Effector memory CD4-positive, alpha-beta T cell (primary cell): ENCODE measurements around the gene DTNB.

Experiments
- DNase-seq, 3 donors: peaks; one replicate each; pipeline ENCODE4 v3.0.0-alpha.2; 2020
- H3K27ac ChIP-seq: 2 replicates; pipeline ENCODE4 v1.7.0; 2013; ENCODE audit warnings: mild to moderate bottlenecking, low read length, moderate library complexity; ENCODE audit not compliant: insufficient read depth, poor library complexity, severe bottlenecking
- H3K27me3 ChIP-seq: replicated peaks from 2 replicates; pipeline ENCODE4 v1.7.0; 2013; ENCODE audit warnings: mild to moderate bottlenecking, low read length; ENCODE audit not compliant: insufficient read depth, control insufficient read depth, poor library complexity, severe bottlenecking
- H3K36me3 ChIP-seq: 2 replicates; pipeline ENCODE4 v1.7.0; 2013; ENCODE audit warnings: mild to moderate bottlenecking, low read length, moderate library complexity; ENCODE audit not compliant: control insufficient read depth, insufficient read depth
- H3K4me1 ChIP-seq: 2 replicates; pipeline ENCODE4 v1.7.0; 2013; ENCODE audit warnings: low read length, mild to moderate bottlenecking; ENCODE audit not compliant: control insufficient read depth, insufficient read depth, poor library complexity, severe bottlenecking
- H3K4me3 ChIP-seq: 2 replicates; pipeline ENCODE4 v1.7.0; 2013; ENCODE audit warnings: low read length, low read depth, mild to moderate bottlenecking; ENCODE audit not compliant: insufficient read depth, poor library complexity, severe bottlenecking
- H3K9me3 ChIP-seq: 2 replicates; pipeline ENCODE4 v1.7.0; 2013; ENCODE audit warnings: mild to moderate bottlenecking, low read length, moderate library complexity; ENCODE audit not compliant: control insufficient read depth

The DTNB gene

DNA sequence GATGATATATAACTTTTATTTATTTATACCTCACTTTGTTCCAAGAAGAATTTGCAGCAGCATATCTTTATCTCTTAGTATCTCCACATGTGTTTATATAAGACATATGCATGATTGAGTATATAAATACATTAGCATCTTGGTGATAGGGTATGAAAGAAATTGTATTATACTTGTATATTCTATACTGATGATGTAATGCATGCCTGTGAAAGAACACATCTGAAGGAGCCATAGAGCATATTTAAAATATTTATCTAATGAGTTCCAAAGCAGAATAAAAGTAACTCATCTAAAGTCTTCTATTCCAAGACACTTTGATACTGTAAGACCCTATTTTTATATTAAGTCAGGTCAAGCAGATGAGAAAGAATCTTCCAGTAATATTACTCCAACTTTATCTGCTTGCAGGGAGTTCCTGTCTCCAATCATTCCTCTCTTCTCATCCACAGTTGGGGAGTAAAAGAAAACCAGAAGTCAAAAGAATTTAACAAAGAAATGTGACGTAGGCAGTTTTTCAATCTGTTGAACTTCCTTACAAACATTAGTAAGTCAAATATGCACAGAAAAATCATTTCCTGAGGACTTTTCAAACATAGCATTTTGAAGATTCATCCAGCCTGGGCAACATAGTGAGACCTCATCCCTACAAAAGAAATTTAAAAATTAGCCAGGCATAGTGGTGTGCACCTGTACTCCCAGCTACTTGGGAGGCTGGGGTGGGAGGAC is 76.7 kb downstream of the DTNB start:
- DNase-seq = no peak

DNA sequence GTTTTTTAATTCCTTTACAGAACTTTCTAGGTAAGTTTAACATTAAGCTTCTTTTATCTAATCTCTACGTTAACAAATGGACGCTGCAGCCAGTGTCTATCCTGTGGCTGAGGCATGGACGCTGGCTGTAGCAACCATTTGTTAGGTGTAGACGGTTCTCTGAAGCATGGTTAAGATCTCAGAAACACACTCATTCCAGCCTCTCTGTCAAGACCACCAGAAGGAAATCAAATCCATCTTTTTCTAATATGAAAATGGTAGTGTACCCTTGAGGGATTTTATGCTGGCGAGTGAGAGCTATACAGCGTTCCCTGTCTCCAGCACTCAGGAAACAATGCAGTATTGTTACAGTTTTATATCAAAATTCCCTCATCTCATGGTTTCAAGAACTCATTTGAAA is 78.0 kb downstream of the DTNB start:
- Histone ChIP-seq H3K27me3 (no peaks in the 10 kb centered on the region), H3K4me1 (no peaks in the 10 kb centered on the region), H3K4me3 (no peak overlapping the region), H3K9me3 (no peaks in the 10 kb centered on the region), H3K27ac (no peak overlapping the region), H3K36me3 (no peaks in the 10 kb centered on the region)
- no peak for DNase-seq

More for the DNA sequence above, 76.7 kb downstream of the DTNB start:
- Histone ChIP-seq H3K9me3 (no peaks in the 10 kb centered on the region), H3K27ac (no peak overlapping the region), H3K27me3 (no peaks in the 10 kb centered on the region), H3K4me1 (no peaks in the 10 kb centered on the region), H3K4me3 (no peak overlapping the region), H3K36me3 (no peaks in the 10 kb centered on the region)

- Histone ChIP-seq H3K9me3 (no peaks in the 10 kb centered on the region), H3K27me3 (no peaks in the 10 kb centered on the region), H3K27ac (no peak overlapping the region), H3K4me3 (no peak overlapping the region), H3K36me3 (no peaks in the 10 kb centered on the region), H3K4me1 (no peaks in the 10 kb centered on the region)
- no peak for DNase-seq
These were observed 78.4 kb downstream of the DTNB start for GRCh38 chr2:25594991-25595390.

GRCh38 chr2:25592766-25593292 is 80.5 kb downstream of the DTNB start:
- H3K27ac ChIP-seq = no peak overlapping the region
- H3K27me3 ChIP-seq = no peaks in the 10 kb centered on the region
- no peaks in the 10 kb centered on the region for H3K9me3 ChIP-seq
- H3K4me3 ChIP-seq = no peak overlapping the region
- no peaks in the 10 kb centered on the region for H3K4me1 ChIP-seq
- DNase-seq = no peak
- no peaks in the 10 kb centered on the region for H3K36me3 ChIP-seq

DNA sequence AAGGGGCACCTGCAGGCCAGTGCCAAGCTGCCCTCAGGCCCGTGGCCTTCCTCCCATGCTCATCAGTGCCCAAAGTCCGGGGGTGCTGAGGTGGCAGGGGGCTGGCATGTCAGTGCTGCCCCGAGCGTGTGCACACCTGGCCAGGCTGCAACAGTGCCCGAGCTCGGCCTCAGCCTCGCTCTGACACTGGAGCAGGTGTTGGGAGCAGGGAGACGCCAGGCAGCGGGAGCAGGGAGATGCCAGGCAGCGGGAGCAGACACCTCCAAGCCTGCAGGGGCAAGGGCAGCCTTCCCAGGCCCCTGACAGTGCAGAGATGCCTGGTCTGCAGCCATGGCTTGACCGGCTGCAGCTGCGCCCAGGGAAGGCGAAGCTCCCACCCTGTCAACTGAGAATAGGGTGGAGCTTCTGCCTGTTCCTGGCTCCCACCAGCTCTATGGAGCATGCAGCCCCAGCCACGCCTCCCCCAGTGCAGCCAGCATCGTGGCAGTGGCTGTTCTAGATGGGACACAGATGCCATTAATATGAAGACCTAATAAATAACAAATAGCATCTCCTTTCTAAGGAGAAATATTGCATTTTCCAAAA is 82.4 kb downstream of the DTNB start:
- Histone ChIP-seq H3K27ac (no peak overlapping the region), H3K4me1 (no peaks in the 10 kb centered on the region), H3K9me3 (no peaks in the 10 kb centered on the region), H3K36me3 (no peaks in the 10 kb centered on the region), H3K27me3 (no peaks in the 10 kb centered on the region), H3K4me3 (no peak overlapping the region)
- no peak for DNase-seq

GRCh38 chr2:25589676-25590205 is 83.6 kb downstream of the DTNB start:
- H3K4me3 ChIP-seq = no peak overlapping the region
- no peaks in the 10 kb centered on the region for H3K27me3 ChIP-seq
- H3K9me3 ChIP-seq = no peaks in the 10 kb centered on the region
- no peak for DNase-seq
- H3K27ac ChIP-seq = no peak overlapping the region
- no peaks in the 10 kb centered on the region for H3K4me1 ChIP-seq
- no peaks in the 10 kb centered on the region for H3K36me3 ChIP-seq

DNA sequence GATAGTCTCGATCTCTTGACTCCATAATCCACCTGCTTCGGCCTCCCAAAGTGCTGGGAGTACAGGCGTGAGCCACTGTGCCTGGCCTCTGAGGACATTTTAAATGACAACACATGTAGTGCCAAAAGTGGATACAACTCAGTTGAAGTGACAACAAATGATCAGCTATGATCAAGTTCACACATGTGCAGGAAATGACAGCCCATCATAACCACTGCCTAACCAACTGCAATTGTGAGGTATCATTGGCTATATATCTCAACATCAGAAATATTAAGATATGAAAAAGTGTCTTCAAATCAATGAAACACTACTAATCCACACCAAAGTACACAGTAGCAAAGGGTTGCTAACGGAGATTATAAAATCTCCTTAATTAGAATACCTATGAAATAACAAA is 84.8 kb downstream of the DTNB start:
- no peaks in the 10 kb centered on the region for H3K27me3 ChIP-seq
- no peak for DNase-seq
- H3K27ac ChIP-seq = no peak overlapping the region
- no peaks in the 10 kb centered on the region for H3K9me3 ChIP-seq
- H3K4me3 ChIP-seq = no peak overlapping the region
- no peaks in the 10 kb centered on the region for H3K4me1 ChIP-seq
- no peaks in the 10 kb centered on the region for H3K36me3 ChIP-seq

GRCh38 chr2:25587361-25587760 is 86.0 kb downstream of the DTNB start:
- no peak for DNase-seq
- Histone ChIP-seq H3K4me3 (no peak overlapping the region), H3K27ac (no peak overlapping the region)

GRCh38 chr2:25586726-25587144 is 86.6 kb downstream of the DTNB start:
- Histone ChIP-seq H3K4me1 (no peaks in the 10 kb centered on the region), H3K9me3 (no peaks in the 10 kb centered on the region), H3K36me3 (no peaks in the 10 kb centered on the region), H3K4me3 (no peak overlapping the region), H3K27me3 (no peaks in the 10 kb centered on the region), H3K27ac (no peak overlapping the region)
- DNase-seq = no peak

More at GRCh38 chr2:25587361-25587760, 86.0 kb downstream of the DTNB start:
- Histone ChIP-seq H3K4me1 (no peaks in the 10 kb centered on the region), H3K9me3 (no peaks in the 10 kb centered on the region), H3K36me3 (no peaks in the 10 kb centered on the region), H3K27me3 (no peaks in the 10 kb centered on the region)

GRCh38 chr2:25585189-25585588 is 88.2 kb downstream of the DTNB start:
- no peak overlapping the region for H3K4me3 ChIP-seq
- H3K4me1 ChIP-seq = no peaks in the 10 kb centered on the region
- H3K27me3 ChIP-seq = no peaks in the 10 kb centered on the region
- no peaks in the 10 kb centered on the region for H3K9me3 ChIP-seq
- H3K36me3 ChIP-seq = no peaks in the 10 kb centered on the region
- no peak overlapping the region for H3K27ac ChIP-seq
- DNase-seq = no peak
